Suppressor macrophage treated with lipopolysaccharide for 1 hour (primary cell): ENCODE measurements around the gene WDR70.
"Not testable (repeated sequence)": the region's sequence is repeated elsewhere in the genome, so short reads cannot be mapped to it uniquely, and the experiment has no call there.

Experiments
- DNase-seq, 3 donors: peaks; one replicate each; pipeline ENCODE4 v3.0.0-alpha.2; 2020 to 2022

Gene WDR70

GRCh38 chr5:37518356-37518755, 139.2 kb downstream of the WDR70 start:
- not testable (repeated sequence) for DNase-seq

GRCh38 chr5:37519304-37519703, 140.2 kb downstream of the WDR70 start:
- no peak for DNase-seq

- no peak for DNase-seq
Observed at GRCh38 chr5:37519807-37520206, 140.7 kb downstream of the WDR70 start.

- no peak for DNase-seq
Observed at GRCh38 chr5:37520811-37521210, 141.7 kb downstream of the WDR70 start.

GRCh38 chr5:37532976-37533740, 154.0 kb downstream of the WDR70 start:
- no peak for DNase-seq

- no peak for DNase-seq
Observed at GRCh38 chr5:37533851-37534250, 154.7 kb downstream of the WDR70 start.

GRCh38 chr5:37539459-37539858, 160.3 kb downstream of the WDR70 start:
- no peak for DNase-seq

- no peak for DNase-seq
Observed at GRCh38 chr5:37543216-37543615, 164.1 kb downstream of the WDR70 start.

- DNase-seq, result no peak
Observed at GRCh38 chr5:37549411-37549810, 170.3 kb downstream of the WDR70 start.

GRCh38 chr5:37552161-37552560, 173.0 kb downstream of the WDR70 start:
- DNase-seq, result no peak

- peak in 1 of 3 donors; percentile 2 for DNase-seq
Observed at GRCh38 chr5:37552770-37553719, 173.9 kb downstream of the WDR70 start.

GRCh38 chr5:37553720-37554404, 174.7 kb downstream of the WDR70 start:
- no peak for DNase-seq

- DNase-seq, result no peak
Observed at GRCh38 chr5:37554405-37554739, 175.3 kb downstream of the WDR70 start.

GRCh38 chr5:37554938-37555337, 175.8 kb downstream of the WDR70 start:
- peak; percentile 22 to 25 (median 22) for DNase-seq

GRCh38 chr5:37557734-37558293, 178.7 kb downstream of the WDR70 start:
- no peak for DNase-seq

GRCh38 chr5:37565062-37565670, 186.0 kb downstream of the WDR70 start:
- DNase-seq, result no peak

- DNase-seq, result no peak
Observed at GRCh38 chr5:37567566-37567965, 188.4 kb downstream of the WDR70 start.

GRCh38 chr5:37568018-37568753, 189.1 kb downstream of the WDR70 start:
- DNase-seq, result no peak

- DNase-seq, result peak; percentile 15 to 35 (median 29)
Observed at GRCh38 chr5:37568893-37569292, 189.8 kb downstream of the WDR70 start.

- DNase-seq, result peak in 1 of 3 donors; percentile 13
Observed at GRCh38 chr5:37569466-37569865, 190.3 kb downstream of the WDR70 start.

GRCh38 chr5:37570597-37570996, 191.5 kb downstream of the WDR70 start:
- DNase-seq, result no peak

GRCh38 chr5:37571985-37572384, 192.9 kb downstream of the WDR70 start:
- no peak for DNase-seq
